SHP77 treated with DMSO at 0.1 percent for 48 hours (cell line): ENCODE results near the gene COASY.
A peak's percentile ranks its signal among the peaks of the same experiment; 100 is the strongest.
"Not testable (repeated sequence)": the region's sequence is repeated elsewhere in the genome, so short reads cannot be mapped to it uniquely, and the experiment has no call there.

Experiments used
- DNase-seq: peaks from one replicate; lab custom pipeline; 2025; lab: John Stamatoyannopoulos, UW

COASY gene

GRCh38 chr17:42531455-42532354, 30.2 kb upstream of the COASY start:
- DNase-seq: peak; percentile 58

GRCh38 chr17:42535155-42536047, 26.5 kb upstream of the COASY start:
- peak; percentile 76 for DNase-seq

GRCh38 chr17:42536048-42536371, 25.9 kb upstream of the COASY start, which contains the start of gene NAGLU:
Gene NAGLU (plus strand): TSS chr17:42536241. CDS start chr17:42536273, 32 bp downstream.
- peak; percentile 79 for DNase-seq

GRCh38 chr17:42536372-42537155, 25.4 kb upstream of the COASY start:
- peak; percentile 66 for DNase-seq

DNA sequence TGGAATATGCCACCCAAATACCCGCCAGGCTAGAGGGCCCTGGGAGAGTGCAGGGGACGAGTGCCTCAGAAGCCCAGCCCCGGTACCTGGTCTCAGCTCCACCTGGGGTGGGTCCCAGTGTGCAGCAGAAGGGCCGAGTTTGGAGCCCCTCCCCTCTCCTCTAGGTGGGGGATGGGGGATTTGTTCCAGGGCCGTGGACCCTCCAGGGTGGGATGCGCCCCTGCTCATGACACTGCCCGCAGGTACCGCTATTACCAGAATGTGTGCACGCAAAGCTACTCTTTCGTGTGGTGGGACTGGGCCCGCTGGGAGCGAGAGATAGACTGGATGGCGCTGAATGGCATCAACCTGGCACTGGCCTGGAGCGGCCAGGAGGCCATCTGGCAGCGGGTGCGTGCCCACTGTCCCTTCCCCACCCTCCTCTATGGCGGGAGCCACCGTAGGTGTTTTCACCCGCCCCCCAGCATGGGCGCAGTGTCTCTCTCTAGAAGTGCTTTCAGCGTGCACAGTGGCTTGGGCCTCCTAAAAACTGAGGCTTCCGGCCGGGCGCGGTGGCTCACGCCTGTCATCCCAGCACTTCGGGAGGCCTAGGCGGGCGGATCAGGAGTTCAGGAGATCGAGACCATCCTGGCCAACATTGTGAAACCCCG, 24.7 kb upstream of the COASY start:
- no peak for DNase-seq

GRCh38 chr17:42537826-42538451, 24.0 kb upstream of the COASY start:
- no peak for DNase-seq

DNA sequence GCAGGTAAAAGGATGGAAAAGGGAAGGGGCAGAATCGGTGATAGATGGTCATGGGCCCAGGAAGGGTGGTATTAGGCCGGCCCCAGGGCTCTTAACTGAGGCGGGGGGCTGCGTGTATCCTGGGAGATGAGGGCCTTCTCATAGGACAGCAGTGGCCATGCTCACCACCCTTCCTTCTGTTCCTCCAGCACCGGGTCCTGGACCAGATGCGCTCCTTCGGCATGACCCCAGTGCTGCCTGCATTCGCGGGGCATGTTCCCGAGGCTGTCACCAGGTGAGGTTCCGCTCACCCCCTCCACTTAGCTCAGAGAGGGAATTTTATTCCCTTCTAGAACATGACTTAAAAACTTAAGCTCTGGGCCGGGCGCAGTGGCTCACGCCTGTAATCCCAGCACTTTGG, 23.5 kb upstream of the COASY start:
- DNase-seq: no peak

DNA sequence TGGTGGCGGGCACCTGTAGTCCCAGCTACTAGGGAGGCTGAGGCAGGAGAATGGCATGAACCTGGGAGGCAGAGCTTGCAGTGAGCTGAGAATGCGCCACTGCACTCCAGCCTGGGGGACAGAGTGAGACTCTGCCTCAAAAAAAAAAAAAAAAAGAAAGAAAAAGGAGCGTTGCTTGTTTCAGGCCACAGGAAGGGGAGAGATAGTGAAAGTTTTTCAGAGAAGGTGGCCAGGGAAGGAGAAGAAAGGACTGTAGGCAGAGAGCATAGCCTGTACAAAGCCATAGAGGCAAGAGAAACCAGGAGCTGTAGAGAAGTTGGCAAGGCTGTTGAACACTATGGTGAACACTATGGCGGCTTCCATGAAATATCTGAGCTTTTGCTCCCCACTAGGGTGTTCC, 21.4 kb upstream of the COASY start:
- DNase-seq: not testable (repeated sequence)

GRCh38 chr17:42541041-42541833, 20.7 kb upstream of the COASY start:
- no peak for DNase-seq

- no peak for DNase-seq
Observed at GRCh38 chr17:42543190-42544079, 18.5 kb upstream of the COASY start.

DNA sequence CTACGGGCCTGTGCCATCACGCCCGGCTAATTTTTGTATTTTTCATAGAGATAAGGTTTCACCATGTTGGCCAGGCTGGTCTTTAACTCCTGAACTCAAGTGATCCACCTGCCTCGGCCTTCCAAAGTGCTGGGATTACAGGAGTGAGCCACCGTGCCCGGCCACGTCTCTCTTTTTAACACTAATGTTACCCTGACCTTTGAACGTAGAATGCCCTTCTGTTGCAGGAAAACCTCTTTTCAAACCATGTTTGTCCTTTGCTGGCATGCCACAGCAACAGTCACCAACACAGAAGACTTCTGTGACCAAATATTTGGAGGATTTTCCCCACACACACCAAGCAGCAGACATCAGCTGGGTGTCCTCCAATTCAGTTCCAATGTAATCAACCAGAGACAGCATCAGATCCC, 17.1 kb upstream of the COASY start:
- DNase-seq: no peak

DNA sequence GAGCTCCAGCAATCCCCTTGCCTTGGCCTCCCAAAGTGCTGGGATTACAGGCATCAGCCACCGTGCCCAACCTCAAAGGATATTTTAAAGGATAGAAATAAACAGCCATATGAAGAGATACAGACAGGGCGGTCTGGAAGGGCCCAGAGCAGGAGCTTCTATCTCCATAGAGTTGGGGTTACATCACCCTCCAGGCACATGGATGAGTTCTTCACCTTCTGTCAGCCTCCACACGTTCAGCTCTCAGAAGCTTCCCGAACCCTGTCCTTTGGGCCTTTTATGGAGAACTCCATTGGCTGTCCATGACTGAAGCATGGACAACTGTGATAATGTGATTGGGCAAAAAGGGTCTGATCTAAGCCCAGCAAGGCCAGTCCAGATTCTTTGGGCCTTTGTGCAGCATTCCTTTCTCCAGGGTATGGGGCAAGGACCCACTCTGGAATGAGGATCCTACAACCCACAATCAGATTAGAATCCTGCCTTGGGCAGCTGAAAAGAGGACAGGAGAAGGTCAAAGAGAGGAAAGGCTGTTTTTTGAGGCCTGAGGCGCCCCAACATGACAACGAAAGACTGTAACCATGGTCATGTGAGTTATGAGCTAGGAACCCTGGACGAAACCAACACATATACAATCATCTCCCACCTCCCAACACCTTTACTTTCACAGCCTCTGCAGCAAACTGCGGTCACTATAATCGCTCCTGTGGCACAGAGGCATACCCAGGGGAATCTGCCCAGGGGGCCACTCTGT, 16.0 kb upstream of the COASY start:
- not testable (repeated sequence) for DNase-seq

DNA sequence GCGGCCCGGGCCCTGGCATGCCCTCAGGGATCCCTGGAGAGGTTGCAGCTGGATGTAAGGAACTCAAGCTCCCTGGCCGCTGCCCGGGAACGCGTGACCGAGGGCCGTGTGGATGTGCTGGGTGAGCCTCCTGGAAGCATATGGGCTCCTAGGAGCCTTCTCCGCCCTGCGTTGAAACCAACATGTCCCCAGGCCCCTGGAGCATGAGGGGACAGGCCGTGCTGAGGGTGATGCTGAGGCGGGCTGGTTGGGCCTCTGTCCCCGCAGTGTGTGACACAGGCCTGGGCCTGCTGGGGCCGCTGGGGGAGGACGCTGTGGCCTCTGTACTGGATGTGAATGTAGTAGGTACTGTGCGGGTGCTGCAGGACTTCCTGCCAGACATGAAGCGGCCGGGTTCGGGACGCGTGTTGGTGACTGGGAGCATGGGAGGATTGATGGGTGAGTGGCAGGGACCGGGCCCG, 14.9 kb upstream of the COASY start:
- DNase-seq: no peak

DNA sequence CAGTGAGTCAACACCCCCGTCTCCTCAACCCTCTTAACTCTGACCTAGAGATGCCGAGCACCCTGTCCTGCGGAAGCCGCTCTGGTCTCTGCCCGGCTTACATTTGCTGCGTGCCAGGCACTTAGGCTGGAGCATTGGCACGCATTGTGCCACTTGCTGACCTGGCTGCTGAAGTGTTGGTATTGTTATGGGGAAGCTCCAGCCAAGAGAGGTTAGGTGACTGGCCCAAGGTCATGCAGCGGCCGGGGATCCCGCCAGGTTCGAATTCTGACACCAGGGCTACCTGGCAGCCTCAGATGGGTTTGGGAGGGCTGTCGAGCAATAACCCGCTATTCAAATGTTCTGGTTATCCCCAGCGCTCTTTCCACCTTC, 14.3 kb upstream of the COASY start:
- no peak for DNase-seq

GRCh38 chr17:42548070-42548837, 13.7 kb upstream of the COASY start:
- DNase-seq: no peak

DNA sequence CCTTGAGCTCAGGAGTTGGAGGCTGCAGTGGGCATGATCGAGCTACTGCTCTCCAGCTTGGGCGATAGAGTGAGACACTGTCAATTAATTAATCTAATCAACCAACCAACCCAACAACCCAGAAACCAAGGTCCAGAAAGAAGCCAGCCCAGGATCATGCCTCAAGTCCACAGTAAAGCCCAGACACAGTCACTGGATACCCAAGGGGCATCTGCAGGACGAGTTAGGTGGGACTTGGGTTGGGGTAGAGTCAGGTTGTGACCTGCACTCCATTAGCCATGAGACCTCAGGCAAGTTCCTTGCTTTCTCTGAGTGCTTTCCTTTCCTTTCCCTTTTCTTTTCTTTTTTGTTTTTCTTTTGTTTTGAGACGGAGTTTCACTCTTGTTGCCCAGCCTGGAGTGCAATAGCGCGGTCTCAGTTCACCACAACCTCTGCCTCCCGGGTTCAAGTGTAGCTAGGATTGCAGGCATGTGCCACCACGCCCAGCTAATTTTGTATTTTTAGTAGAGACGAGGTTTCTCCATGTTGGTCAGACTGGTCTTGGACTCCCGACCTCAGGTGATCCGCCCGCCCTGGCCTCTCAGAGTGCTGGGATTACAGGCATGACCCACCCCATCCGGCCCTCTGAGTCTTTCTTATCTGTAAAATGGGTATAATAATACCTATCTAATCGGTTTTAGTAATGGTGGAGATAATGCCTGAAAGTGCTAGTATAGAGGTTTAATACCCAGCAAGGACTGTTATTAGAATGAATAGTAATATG, 12.8 kb upstream of the COASY start:
- no peak for DNase-seq

DNA sequence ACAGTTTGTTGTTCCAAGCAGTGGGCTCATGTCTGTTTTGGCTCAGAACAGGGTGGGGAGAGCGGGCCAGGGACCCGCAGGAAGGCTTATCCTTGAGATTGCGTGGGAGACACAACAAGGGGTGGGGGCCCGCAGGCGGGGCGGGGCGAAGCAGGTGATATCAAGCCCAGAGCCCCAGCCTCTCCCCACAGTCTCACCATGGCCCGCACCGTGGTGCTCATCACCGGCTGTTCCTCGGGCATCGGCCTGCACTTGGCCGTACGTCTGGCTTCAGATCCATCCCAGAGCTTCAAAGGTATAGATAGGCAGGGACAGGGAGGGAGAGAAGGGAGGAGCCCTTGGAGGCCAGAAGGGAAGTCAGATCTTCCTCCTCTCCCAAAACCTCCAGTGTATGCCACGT, 9.2 kb upstream of the COASY start, which contains the start of gene HSD17B1:
TSS of gene HSD17B1 (plus strand) at position 188 of the 400 bp plus-strand sequence. CDS start at position 199, 11 bp downstream.
- DNase-seq: not testable (repeated sequence)
